Transverse colon (tissue), 4 donors: ENCODE data around the gene LYPD6B.

ENCODE experiments used
- EP300 ChIP-seq: sonication (generic); formaldehyde crosslinking; IDR thresholded peaks from one replicate; pipeline ENCODE4 v1.6.1; 2017; ENCODE audit warnings: antibody characterized with exemption, low read depth
- POLR2A ChIP-seq: fragments of 450-650 bp; IDR thresholded peaks from one replicate; pipeline ENCODE4 v1.6.1; 2016; ENCODE audit warnings: antibody characterized with exemption, mild to moderate bottlenecking, moderate library complexity
- POLR2AphosphoS5 ChIP-seq, 3 donors: sonication (generic); formaldehyde crosslinking; IDR thresholded peaks; one replicate each; pipeline ENCODE4 v1.6.1; 2016; ENCODE audit warnings: antibody characterized with exemption in 3 of 3
- TF ChIP-seq, protein P1 (sequence below), 5 experiments: fragments of 200-600 bp in 3 of 5; fragments of 450-650 bp in 2 of 5; sonication (generic) in 3 of 5; IDR thresholded peaks; 1 replicate in 2 of 5; 2 replicates in 3 of 5; pipeline ENCODE4 v1.5.1; 2016 to 2017; ENCODE audit warnings: antibody characterized with exemption in 5 of 5, inconsistent platforms in 3 of 5, mild to moderate bottlenecking in 2 of 5, moderate library complexity in 1 of 5

DNA sequence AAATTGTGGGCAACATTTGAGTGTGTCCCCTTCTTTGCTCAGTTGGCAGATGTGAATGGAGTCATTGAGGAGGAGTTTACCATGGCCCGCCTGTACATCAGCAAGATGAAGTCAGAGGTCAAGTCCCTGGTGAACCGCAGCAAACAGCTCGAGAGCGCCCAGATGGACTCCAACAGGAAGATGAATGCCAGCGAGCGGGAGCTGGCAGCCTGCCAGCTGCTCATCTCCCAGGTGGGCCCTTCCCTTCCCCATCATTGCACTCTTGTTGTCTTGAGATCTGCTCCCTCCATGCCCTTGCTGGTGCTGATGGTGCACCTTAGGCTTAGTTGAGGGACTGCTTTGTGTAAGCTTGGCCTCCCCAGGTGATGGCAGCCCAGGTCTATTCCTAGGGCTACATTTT, 47.5 kb upstream of the LYPD6B start:
- TF ChIP-seq, protein P1, sequence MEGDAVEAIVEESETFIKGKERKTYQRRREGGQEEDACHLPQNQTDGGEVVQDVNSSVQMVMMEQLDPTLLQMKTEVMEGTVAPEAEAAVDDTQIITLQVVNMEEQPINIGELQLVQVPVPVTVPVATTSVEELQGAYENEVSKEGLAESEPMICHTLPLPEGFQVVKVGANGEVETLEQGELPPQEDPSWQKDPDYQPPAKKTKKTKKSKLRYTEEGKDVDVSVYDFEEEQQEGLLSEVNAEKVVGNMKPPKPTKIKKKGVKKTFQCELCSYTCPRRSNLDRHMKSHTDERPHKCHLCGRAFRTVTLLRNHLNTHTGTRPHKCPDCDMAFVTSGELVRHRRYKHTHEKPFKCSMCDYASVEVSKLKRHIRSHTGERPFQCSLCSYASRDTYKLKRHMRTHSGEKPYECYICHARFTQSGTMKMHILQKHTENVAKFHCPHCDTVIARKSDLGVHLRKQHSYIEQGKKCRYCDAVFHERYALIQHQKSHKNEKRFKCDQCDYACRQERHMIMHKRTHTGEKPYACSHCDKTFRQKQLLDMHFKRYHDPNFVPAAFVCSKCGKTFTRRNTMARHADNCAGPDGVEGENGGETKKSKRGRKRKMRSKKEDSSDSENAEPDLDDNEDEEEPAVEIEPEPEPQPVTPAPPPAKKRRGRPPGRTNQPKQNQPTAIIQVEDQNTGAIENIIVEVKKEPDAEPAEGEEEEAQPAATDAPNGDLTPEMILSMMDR (IDR thresholded peaks at IDR 0.05) = no peak
- TF ChIP-seq EP300 (no peak), POLR2AphosphoS5 (IDR thresholded peaks at IDR 0.05) (no peak), POLR2A (no peak)
